Stimulated activated CD8-positive, alpha-beta memory T cell treated with anti-CD3 and anti-CD28 coated beads, Interleukin-4, amount 100 ng/mL, for 24 hours (primary cell): Measurements from ENCODE around the gene KLK7.
"Not testable (repeated sequence)": the region's sequence is repeated elsewhere in the genome, so short reads cannot be mapped to it uniquely, and the experiment has no call there.

Source experiments
- DNase-seq: peaks from one replicate; pipeline ENCODE4 v3.0.0-alpha.2; 2020; ENCODE audit warnings: low read depth

KLK7 gene

DNA sequence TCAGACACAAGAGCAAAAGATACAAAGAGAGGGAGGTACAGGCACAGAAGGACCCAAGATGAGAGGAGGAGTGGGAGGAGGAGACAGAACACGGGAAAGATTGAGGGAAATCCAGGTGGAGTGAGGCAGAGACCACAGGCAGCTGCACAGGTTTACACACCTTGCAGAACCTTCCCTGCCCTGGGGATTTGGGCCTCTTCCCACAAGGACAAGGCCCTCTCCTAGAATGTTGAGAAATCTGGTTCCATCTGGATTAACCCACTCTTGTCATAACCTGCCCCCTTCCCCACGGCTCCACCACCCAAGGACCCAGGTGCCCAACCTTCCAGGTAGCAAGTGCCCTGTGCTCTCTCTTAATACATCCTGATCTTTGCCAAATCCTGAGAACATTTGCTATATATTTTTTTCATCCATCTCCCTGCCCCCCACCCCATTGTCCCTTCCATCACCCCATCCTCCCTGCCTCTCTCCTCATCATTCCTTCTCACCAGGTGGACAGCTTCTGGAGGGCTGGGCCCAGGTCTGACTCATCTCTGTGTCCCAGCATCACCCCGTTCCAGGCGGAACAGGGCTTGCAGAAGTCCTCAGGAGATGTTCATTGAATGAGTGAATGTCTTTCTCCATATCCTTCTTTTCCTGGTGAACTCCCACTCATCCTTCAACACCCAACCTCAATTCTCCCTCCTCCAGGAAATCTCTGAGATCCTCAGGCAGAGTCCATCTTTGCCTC lies 26.5 kb upstream of the KLK7 start:
- DNase-seq, result no peak

DNA sequence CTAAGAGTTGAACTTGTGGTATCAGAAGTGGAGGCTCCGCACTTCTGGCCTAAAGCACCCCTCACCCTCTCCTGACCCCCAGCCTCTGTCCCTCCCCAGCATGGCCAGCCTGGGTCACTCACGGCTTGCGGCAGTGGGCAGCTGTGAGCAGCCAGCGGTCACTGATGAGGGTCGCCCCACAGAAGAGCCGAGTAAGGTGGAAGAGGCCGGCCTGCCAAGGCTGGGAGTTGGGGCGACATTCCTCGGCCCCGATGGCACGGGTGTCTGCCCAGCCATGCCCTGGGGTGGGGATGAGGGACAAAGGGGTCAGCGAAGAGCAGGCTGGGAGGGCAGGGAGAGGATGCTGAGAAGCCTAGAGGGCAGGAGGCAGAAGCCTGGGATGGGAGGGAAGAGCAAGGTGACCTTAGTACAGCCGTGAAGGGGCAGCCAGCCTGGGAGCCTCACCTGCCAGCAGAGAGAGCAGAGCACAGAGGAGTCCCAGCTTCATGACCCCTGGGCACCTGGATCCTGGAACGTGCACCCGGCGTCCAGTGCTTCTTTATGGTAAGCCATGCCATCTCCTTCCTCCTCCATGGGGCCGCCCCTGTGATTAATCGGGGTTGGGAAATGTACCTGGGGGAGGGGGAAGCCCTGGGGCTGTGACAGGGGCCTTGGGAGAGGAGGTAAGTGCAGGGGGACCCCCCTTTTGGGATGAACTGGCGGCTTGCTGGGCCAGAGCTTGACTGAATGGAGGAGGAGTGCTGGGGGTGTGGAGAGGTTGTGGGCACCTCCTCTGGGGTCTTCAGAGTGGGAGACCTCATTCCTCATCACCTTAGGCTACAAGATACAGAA lies 25.6 kb upstream of the KLK7 start:
- DNase-seq, result no peak

DNA sequence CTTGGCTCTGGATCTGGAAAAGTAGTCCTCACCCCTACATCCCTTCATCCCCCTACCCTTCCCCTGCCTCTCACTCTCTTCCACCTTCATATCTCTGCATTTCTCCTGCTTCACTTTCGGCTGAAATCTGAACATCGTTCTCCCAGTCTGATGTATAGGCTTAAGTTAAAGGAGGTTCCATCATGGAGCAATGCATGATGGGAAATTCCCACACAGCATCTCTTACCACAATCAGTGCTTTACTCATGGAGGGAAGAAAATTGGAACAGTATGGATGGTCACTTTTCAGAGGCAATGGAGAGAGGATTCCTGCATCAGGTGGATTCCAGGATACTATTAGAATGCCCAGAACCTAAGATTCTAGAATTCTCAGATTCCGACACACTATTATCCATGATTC lies 23.8 kb upstream of the KLK7 start:
- DNase-seq, result no peak

DNA sequence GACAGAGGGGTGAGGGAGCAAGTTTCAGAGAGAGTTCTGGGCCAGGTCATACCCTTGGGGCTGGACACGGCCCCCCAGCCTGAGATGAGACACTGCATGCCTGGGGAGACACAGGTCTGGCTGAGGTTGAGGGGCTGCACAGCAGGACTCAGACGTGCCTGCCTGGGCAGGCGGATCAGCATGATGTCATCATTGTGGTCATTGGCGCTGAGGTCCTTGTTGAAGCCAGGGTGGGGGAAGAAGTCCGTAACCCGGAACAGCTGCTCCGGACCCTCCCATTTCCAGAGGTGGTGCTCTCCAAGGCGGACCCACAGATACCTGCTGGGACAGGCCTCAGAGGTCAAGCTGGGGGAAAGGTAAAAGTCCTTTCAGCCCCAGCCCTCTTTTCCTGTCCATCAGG lies 22.7 kb upstream of the KLK7 start:
- no peak for DNase-seq

DNA sequence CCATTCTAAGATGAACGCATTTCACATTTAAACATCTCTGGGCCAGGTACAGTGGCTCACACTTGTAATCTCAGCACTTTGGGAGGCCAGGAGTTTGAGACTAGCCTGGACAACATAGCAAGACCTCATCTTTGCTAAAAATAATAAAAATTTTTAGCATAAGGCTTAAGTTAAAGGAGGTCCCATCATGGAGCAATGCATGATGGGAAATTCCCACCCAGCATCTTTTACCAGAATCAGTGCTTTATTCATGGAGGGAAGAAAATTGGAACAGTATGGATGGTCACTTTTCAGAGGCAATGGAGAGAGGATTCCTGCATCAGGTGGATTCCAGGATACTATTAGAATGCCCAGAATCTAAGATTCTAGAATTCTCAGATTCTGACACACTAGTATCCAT lies 21.5 kb upstream of the KLK7 start:
- no peak for DNase-seq

DNA sequence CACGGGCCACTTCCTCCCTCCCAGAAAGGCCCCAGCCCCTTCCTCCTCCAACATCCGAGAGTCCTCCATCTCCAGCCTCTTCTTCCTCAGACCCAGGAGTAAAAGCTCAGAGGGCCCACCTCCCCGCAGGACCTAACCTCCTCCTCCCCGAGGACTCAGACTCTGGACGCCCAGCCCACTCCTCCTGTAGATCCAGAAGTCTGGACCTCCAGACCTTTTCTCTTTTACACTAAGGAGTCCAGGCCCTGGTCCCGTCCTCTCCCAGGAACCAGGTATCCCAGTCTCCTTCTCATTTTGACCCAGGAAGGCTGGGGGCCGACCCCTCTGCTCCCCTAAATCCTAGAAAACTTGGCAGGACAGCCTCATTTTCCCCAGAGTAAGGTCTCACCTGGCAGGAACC lies 19.6 kb upstream of the KLK7 start:
- DNase-seq, result no peak

DNA sequence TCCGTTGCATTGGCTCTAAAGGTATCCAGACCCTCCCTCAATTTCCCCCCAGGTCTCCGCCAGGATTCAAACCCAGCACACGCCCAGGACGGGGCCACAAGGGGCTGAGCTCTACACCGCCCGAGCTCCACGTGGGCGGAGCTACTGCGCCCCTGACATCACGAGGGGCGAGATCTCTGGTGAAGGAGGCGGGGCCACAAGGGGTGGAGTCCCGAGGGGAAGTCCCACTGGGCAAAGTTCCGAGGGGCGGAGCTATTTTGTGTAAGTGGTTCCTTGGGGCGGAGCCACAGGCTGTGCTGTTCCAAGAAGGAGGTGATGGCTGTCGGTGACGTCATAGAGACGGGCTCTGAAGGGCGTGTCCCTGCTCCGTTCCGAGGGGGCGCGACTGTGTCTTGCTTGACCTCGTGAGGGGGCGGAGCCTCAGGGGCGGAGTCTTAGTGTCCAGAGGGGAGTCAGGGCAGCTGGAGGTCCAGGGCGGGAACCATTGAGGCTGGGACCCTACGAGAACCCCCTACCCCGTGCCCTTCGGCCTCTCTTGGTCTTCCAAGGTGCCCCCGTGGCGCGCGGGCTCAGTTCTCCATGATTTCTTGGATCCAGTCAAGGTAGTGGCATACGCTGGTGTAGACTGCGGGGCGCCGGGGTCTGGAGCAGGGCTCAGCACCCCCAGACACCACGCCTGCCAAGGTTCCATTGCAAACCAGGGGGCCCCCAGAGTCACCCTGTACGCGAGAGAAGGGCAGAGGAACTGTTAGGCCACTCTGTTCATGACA lies 19.0 kb upstream of the KLK7 start:
- DNase-seq, result peak; percentile 7

DNA sequence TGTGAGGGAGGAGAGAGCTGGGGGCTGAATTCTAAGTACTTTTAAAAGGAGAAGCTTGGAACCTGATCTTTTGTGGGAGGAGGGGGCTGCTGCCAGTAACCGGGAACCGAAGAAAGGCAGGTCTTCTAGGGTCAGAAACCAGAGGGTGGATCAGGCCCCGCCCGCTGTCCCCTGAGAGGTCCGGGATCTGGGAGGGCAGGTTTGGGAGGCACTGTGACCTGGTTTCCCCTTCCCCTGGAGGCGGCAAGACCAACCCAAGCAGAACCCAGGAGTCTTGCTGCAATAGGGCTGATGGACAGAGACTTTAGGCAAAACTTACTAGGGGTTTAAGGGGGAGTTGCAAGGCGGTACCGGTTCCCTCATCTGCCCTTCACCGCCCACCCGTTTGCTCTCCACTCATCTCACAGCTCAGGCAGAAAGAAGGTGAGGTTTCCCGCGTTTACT lies 18.4 kb upstream of the KLK7 start:
- DNase-seq, result no peak

DNA sequence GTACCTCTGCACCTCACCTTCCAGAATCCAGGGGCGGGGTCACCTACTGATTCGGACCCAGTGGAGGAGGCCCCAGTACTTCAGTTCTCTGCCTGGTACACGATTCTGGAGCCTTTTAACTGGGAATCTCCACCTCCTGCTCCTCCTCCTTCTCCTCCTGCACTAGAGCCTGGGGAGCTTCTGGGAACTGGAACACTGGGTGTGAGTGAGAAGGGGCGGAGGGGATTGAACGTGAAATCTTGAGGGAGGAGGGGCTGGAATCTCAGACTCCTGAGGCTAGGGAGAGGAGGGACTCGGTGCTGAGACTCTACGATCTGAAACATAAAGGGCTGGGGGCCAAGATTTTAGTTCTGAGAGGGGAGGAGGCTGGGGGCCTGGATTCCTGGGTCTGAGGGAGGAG lies 17.8 kb upstream of the KLK7 start, which contains the start of gene KLK8:
Gene KLK8, minus strand, starts transcription at position 90 of the 400 bp plus-strand sequence. CDS start 437 bp downstream, outside the sequence.
- DNase-seq, result no peak

DNA sequence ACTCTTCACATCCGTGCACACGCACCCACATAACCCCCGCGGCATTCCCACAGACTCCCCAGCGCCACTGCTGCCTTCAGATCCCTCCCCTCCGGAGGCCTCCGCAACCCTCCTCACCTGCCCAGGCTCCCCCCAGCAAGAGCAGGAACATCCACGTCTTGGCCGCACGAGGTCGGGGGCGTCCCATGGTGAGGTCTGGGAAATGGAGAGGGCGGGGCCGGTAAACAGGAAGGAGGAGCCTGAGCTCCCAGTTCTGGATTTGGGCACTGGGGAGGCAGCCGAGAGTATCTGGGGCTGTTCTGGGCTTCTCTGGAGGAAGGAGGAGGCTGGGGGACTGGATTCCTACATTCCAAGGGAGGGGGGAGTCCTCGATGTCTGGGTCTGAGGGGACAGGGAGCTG lies 17.3 kb upstream of the KLK7 start:
- no peak for DNase-seq

DNA sequence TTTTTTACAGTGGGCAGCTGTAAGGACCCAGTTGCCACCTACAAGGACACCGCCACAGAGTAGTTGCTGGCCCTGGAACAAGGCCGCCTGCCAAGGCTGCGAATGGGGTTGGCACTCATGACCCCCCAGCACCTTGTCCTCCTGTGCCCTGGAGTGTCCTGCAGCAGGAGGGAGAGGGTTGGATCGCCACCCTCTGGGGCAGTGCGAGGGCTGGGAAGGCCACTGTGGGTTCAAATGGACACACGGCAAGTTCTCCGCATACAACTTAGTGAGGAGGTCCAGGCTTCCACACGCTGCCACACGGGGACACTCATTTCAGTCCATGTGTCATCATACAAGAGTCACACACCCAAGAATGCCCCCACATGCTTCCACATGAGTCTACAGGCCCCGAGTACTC lies 16.7 kb upstream of the KLK7 start:
- no peak for DNase-seq

DNA sequence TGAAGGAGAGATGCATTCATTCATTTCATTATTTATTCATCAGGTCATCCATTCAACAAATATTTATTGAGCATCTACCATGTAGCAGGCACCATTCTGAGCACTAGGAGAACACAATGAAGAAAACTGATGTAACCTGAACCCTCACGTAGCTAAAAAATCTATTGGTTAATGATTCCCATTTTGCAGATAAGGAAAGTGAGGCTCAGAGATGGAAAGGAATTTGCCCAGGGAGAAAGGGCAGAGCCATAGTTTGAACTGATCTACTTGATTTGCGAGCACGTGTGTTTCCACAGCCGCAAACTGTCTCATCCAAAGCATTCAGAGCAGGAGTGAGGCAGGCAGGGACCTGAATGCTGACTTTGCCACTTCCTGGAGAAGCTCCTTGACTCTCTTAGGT lies 15.0 kb upstream of the KLK7 start:
- no peak for DNase-seq

DNA sequence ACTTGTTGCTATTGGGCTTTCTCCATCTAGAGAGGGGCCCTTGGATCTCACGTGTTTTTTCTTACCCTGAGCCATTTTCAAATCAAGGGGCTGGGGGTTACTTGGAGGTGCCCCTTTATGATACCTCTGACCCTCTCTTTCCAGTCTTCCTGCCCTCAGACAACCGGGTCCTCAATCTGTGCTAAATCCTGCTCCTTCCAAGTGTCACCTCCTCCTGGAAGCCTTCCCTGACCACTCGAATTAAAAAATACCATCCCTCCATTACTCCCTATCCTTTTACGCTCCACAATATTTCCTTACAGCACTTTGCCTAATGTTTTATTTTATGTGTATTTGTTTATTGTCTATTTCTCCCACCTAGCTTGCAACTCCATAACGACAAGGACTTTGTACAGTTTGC lies 14.3 kb upstream of the KLK7 start:
- no peak for DNase-seq

DNA sequence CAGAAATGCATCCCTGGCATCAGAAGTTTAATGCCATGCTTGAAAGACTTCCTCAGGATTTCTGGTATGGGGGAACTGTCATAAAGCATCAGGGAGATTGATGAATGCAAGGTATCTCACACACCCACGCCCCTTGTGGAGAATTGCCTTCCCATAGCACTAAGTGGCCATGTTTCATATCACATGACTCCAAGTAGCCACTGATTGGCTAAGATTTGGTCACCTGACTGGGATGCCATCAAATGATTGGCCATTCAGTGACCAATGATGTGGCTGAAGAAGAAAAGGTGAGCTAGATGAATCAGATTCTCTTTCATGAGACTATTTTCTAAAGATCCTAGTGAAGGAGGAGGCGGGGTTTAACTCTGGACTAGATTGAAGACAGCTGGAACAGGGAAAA lies 10.4 kb upstream of the KLK7 start:
- DNase-seq, result no peak

DNA sequence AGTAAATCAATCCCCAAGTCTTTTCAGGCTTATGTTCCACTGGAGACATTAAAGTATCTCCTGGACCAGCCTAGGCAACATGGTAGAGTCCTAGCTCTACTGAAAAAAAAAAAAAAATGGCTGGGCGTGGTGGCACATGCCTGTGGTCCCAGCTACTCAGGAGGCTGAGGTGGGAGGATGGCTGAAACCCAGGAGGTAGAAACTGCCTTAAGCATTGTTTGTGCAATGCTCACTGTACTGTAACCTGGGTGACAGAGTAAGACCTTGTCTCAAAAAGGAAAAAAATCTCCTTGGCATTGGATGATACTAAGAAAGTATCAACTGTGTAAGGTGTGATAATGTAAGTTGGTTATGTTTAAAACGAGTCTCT lies 8.9 kb upstream of the KLK7 start:
- no peak for DNase-seq

DNA sequence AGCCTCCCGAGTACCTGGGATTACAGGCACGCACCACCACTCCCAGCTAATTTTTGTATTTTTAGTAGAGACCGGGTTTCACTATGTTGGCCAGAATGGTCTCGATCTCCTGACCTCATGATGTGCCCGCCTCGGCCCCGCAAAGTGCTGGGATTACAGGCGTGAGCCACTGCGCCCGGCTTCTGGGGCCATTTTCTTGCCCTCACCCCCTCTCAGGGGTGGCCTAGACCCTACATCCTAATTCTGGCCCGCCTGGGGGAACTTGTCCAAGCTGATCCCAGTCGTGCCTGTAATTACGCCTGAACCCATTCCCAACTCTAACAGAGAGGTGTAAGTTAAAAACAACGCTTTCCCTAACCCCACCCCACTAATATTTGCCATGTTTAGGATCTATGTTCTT lies 699 bp upstream of the KLK7 start:
- DNase-seq, result not testable (repeated sequence)

DNA sequence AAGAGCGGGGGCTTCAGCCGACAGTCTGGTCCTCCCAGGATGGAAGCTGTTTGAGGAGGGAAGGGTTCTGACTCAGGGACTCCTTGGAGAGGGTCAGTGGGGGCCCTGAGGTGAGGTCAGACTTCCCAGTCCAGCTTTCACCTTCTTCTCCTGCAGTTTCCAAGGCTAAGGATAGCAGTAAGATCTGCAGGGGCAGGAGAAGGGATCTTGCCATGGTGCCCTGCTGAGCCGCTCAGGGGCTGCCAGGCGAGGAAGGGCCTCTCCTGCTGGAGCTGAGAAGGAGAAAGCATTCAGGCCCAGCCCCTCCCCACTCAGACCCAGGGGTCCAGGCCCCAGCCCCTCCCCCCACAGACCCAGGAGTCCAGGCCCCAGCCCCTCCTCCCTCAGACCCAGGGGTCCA lies 1.5 kb downstream of the KLK7 start:
- no peak for DNase-seq

DNA sequence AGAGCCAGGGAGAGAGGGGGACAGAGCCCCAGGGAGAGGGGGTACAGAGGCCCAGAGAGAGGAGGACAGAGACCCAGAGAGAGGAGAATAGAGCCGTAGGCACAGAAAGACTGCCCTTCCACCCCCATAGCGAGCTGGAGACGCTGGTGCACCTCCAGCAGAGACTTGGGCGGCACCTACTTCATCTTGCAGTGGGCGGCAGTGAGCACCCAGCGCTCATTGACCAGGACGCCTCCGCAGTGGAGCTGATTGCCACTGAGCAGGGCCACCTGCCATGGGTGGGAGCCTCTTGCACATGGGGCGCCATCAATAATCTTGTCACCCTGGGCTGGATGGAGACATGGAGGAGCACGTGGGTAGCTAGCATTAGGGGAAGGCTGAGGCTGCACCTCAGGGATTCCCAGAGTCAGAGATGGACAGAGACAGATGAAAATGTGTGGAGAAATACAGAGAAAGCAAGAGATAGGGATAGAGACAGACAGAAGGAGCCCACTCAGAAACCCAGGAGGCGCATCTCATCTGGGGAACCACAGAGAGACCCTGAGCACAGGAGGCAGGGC lies 2.0 kb downstream of the KLK7 start:
- no peak for DNase-seq

DNA sequence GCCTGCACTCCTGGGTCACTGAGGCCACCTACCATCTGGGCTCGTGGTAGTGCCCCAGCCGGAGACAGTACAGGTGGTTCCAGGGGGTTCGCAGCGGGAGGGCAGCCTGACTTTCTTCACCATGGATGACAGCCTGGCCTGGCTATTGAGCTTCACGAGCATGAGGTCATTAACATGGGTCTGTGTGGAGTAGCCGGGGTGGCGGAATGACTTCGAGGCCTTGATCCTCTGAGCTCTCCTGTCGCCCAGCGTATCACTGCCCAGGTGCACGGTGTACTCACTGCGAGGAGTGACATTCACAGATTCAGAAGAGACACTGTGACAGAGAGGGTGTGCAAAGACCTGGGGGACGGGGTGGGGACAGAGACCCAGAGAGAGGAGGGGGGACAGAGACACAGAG lies 3.5 kb downstream of the KLK7 start:
- no peak for DNase-seq

DNA sequence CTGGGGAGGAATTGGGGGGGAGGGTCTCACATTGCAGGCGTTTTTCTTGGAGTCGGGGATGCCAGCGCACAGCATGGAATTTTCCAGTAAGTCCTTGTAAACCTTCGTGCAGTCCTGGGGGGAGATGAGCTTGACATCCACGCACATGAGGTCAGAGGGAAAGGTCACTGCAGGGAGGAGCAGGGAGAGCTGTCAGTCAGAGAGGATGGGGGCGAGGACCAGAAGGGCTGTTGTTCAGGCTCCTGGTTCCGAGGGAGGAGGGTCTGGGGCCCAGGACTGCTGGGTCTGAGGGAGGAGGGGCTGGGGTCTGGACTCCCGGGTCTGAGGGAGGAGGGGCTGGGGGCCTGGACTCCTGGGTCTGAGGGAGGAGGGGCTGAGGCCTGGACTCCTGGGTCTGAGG lies 4.0 kb downstream of the KLK7 start:
- no peak for DNase-seq

DNA sequence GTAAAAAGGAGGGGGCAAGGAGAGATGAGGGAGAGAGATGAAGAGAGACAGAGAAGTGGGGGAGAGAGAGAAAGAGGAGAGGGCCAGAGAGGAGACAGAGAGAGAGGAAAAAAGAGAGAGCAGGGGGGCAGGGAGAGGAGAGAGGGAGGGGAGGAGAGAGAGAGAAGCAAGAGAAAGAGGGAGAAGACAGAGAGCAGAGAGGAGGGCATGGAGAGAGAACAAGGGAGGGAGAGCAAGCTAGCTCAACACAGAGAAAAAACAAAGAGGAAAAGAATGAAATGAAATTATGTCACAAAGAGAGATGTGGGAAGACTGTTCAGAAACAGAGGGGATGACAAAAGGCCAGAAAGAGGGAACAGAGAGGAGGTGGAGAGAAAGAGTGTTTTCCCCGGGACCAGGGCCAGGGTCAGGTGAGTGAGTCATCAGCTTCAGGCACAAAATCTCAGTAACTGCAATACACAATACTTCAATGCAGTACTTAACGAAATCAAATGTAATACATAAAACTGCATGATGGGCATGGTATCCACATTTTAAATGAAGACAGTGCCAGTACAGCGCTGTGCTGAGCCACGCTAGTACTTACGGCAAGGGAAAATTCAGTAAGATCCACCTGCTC lies 4.8 kb downstream of the KLK7 start:
- no peak for DNase-seq

DNA sequence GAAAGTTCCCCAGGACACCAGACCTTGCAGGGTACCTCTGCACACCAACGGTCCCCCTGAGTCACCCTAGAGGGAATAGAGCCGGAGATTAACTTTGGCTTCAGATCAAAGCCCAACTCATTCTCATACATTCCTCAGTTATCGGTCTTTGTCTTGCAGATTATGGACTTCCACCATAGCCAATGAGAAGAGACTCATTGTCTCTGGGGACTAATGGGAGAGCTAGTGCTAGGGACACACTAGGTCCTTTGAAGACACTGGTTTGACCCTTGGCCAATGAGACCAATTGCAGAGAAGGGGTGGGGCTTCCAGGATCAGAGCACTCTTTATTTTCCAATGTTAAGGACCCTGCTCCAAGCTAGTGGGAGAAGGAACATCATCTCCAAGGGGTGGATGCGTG lies 6.1 kb downstream of the KLK7 start:
- no peak for DNase-seq
